Measurements from ENCODE around the gene FRY. TPM values are rescaled to one million over a fixed set of nuclear protein-coding genes. Genes with fewer than 3 reads are reported as not detected.

FRY gene
- total and polyA plus RNA-seq, 4 donors = 6.2 to 31.2 (median 12.7) TPM

- H3K9me3 ChIP-seq (ENCODE audit: control insufficient read depth in 4 of 4, low read length in 3 of 4) = no peaks in the 10 kb centered on the region
- WGBS = 94% methylated on average over 5 of the region's 5 CpGs
- no peak for DNase-seq (ENCODE audit: low spot score)
- H3K4me3 ChIP-seq (ENCODE audit: low read depth in 1 of 3, low read length in 3 of 3) = no peak overlapping the region
- no peaks in the 10 kb centered on the region for H3K27me3 ChIP-seq (ENCODE audit: control insufficient read depth in 4 of 4, insufficient read depth in 4 of 4, low read length in 3 of 4)
- TF ChIP-seq REST (IDR thresholded peaks at IDR 0.05) (no peak), FOXA2 (IDR thresholded peaks at IDR 0.05) (no peak), RAD21 (IDR thresholded peaks at IDR 0.05) (no peak), TAF1 (conservative IDR thresholded peaks at IDR 0.05) (no peak), EGR1 (IDR thresholded peaks at IDR 0.05; ENCODE audit: low read depth in 2 of 2) (no peak), FOXA1 (IDR thresholded peaks at IDR 0.05) (no peak), YY1 (IDR thresholded peaks at IDR 0.05) (no peak), RXRA (IDR thresholded peaks at IDR 0.05) (no peak), NR2F2 (IDR thresholded peaks at IDR 0.05) (no peak), GABPA (IDR thresholded peaks at IDR 0.05 in 1 of 2, conservative IDR thresholded peaks at IDR 0.05 in 1 of 2) (no peak), JUND (IDR thresholded peaks at IDR 0.05) (no peak), SP1 (IDR thresholded peaks at IDR 0.05) (no peak), HNF4A (conservative IDR thresholded peaks at IDR 0.05) (no peak), CTCF (IDR thresholded peaks at IDR 0.05; ENCODE audit: low read depth, low read length, missing input control) (no peak), ZBTB33 (IDR thresholded peaks at IDR 0.05) (no peak), MAX (IDR thresholded peaks at IDR 0.05) (no peak), HNF4G (IDR thresholded peaks at IDR 0.05) (no peak)
- TF ChIP-seq, protein P1, sequence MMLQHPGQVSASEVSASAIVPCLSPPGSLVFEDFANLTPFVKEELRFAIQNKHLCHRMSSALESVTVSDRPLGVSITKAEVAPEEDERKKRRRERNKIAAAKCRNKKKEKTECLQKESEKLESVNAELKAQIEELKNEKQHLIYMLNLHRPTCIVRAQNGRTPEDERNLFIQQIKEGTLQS (IDR thresholded peaks at IDR 0.05) = no peak
- peaks cover 0 to 7% (median 3%) of the 10 kb centered on the region in 4 donors for H3K4me1 ChIP-seq (ENCODE audit: control insufficient read depth in 4 of 4, insufficient read depth in 4 of 4, low read length in 3 of 4)
- H3K27ac ChIP-seq (ENCODE audit: low read depth in 1 of 2, low read length in 2 of 2) = no peak overlapping the region
- H3K36me3 ChIP-seq (ENCODE audit: control insufficient read depth in 4 of 4, insufficient read depth in 3 of 4, low read depth in 1 of 4, low read length in 3 of 4) = peaks cover 0 to 8% (median 4%) of the 10 kb centered on the region in 4 donors
- H3K9ac ChIP-seq (ENCODE audit: low read depth in 1 of 2, low read length in 2 of 2) = no peak overlapping the region
These were observed 147.2 kb downstream of the FRY start for GRCh38 chr13:32178763-32179162.
